Duodenal mucosa (tissue), 2 donors: ENCODE measurements around the gene COMMD6.
"Not testable (repeated sequence)": the region's sequence is repeated elsewhere in the genome, so short reads cannot be mapped to it uniquely, and the experiment has no call there.

Experiments
- H3K27ac ChIP-seq: one replicate; pipeline ENCODE4 v1.7.0; 2013; ENCODE audit warnings: low read depth, low read length
- H3K27me3 ChIP-seq, 2 donors: one replicate each; pipeline ENCODE4 v1.7.0; 2013; ENCODE audit warnings: low read length in 2 of 2, control low read depth in 1 of 2; ENCODE audit not compliant: insufficient read depth in 2 of 2, control insufficient read depth in 1 of 2
- H3K36me3 ChIP-seq, 2 donors: one replicate each; pipeline ENCODE4 v1.7.0; 2013; ENCODE audit warnings: low read length in 2 of 2, control low read depth in 1 of 2; ENCODE audit not compliant: insufficient read depth in 2 of 2, control insufficient read depth in 1 of 2
- H3K4me1 ChIP-seq, 2 donors: one replicate each; pipeline ENCODE4 v1.7.0; 2013; ENCODE audit warnings: low read length in 2 of 2, control low read depth in 1 of 2; ENCODE audit not compliant: insufficient read depth in 2 of 2, control insufficient read depth in 1 of 2
- H3K4me3 ChIP-seq, 2 donors: one replicate each; pipeline ENCODE4 v1.7.0; 2013; ENCODE audit warnings: low read length in 2 of 2, low read depth in 1 of 2
- H3K9ac ChIP-seq, 2 donors: one replicate each; pipeline ENCODE4 v1.7.0; 2013; ENCODE audit warnings: low read length in 2 of 2, low read depth in 1 of 2
- H3K9me3 ChIP-seq, 2 donors: one replicate each; pipeline ENCODE4 v1.7.0; 2013; ENCODE audit warnings: low read length in 2 of 2, control low read depth in 1 of 2; ENCODE audit not compliant: control insufficient read depth in 1 of 2

COMMD6 gene

DNA sequence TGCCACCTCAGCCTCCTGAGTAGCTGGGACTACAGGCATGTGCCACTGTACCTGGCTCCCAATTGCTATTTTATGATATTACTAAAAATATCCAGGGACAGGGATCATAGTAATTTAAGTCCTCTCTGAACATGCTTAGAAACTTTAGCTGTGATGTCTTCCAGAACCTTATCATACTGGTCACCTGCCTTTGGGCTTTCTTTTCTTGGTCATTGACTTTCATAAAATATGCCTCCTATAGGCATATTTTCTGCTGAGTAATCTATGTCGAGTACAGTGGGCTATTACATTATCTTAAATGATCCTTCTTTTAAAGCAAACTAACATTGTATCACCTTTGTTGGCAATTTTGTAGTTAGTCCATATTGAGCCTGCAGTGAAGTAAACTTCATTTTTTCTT, 18.2 kb upstream of the COMMD6 start:
- H3K27ac ChIP-seq = no peak overlapping the region
- H3K4me1 ChIP-seq = peaks cover 3 to 7% of the 10 kb centered on the region in 2 donors
- no peaks in the 10 kb centered on the region for H3K9me3 ChIP-seq
- H3K36me3 ChIP-seq = peaks cover 0 to 19% of the 10 kb centered on the region in 2 donors
- H3K4me3 ChIP-seq = no peak overlapping the region
- H3K9ac ChIP-seq = no peak overlapping the region
- no peaks in the 10 kb centered on the region for H3K27me3 ChIP-seq

DNA sequence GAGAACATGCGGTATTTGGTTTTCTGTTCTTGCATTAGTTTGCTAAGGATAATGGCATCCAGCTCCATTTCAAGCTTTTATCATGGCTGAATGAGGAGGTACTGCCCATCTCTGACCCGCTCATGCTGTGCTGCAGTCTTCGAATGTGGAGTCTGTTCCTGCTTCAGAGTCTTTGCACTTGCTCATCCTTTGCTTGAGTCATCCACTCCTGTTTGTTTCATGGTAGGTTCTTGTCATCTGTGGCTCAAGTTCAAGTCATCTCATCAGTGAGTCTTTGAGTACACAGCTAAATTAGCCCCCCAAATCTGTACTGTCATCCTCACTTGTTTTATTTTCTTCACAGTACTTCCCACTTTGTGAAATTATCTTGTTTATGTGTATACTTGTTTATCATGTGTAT, 17.3 kb upstream of the COMMD6 start:
- H3K4me1 ChIP-seq = peaks cover 7 to 11% of the 10 kb centered on the region in 2 donors
- H3K27ac ChIP-seq = no peak overlapping the region
- no peaks in the 10 kb centered on the region for H3K27me3 ChIP-seq
- H3K9me3 ChIP-seq = no peaks in the 10 kb centered on the region
- no peak overlapping the region for H3K4me3 ChIP-seq
- peaks cover 0 to 18% of the 10 kb centered on the region in 2 donors for H3K36me3 ChIP-seq
- H3K9ac ChIP-seq = no peak overlapping the region

DNA sequence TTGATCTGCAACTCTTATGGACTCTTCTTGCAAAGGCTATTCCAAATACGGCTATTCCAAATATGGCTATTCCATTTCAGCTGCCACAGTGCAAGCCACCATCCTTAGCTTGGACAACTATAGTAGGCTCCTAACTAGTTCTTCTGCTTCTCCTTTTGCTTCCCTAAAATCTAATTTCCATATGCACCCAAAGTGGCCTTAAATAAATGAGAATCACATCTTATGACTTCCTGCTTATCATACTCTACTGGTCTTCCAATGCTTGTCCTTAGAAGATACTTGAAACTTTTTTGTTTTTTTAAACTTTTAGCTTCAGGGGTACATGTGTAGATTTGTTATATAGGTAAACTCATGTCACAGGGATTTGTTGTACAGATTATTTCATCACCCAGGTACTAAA, 16.8 kb upstream of the COMMD6 start:
- H3K27ac ChIP-seq = no peak overlapping the region
- no peak overlapping the region for H3K4me3 ChIP-seq
- H3K9me3 ChIP-seq = no peaks in the 10 kb centered on the region
- H3K9ac ChIP-seq = no peak overlapping the region
- peaks cover 7 to 11% of the 10 kb centered on the region in 2 donors for H3K4me1 ChIP-seq
- H3K36me3 ChIP-seq = peaks cover 0 to 18% of the 10 kb centered on the region in 2 donors
- H3K27me3 ChIP-seq = no peaks in the 10 kb centered on the region

DNA sequence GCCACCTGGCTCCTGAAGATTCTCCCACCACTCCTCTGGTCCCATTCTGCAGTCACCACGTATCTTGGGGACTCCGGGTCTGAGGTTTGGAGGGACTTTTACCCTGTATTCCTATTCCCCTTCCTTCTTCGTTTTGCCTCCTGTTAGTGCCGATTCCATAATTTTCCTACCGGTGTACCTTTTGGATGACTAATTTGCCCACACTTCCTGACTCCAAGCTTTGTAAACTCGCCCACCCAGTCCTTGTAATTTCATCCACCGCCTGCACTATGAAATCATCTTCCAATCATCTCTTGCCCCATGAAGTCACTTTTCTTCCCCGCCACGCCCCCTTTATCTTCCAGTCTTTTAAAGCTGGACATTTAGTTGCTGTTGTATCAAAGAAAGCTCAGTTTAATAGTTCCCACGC, 12.5 kb upstream of the COMMD6 start:
- peaks cover 7 to 11% of the 10 kb centered on the region in 2 donors for H3K4me1 ChIP-seq
- H3K4me3 ChIP-seq = peak overlapping the region; percentile 91 to 94
- H3K36me3 ChIP-seq = peaks cover 0 to 17% of the 10 kb centered on the region in 2 donors
- H3K9ac ChIP-seq = peak overlapping the region; percentile 76 to 88
- H3K9me3 ChIP-seq = no peaks in the 10 kb centered on the region
- H3K27ac ChIP-seq = no peak overlapping the region
- H3K27me3 ChIP-seq = no peaks in the 10 kb centered on the region

DNA sequence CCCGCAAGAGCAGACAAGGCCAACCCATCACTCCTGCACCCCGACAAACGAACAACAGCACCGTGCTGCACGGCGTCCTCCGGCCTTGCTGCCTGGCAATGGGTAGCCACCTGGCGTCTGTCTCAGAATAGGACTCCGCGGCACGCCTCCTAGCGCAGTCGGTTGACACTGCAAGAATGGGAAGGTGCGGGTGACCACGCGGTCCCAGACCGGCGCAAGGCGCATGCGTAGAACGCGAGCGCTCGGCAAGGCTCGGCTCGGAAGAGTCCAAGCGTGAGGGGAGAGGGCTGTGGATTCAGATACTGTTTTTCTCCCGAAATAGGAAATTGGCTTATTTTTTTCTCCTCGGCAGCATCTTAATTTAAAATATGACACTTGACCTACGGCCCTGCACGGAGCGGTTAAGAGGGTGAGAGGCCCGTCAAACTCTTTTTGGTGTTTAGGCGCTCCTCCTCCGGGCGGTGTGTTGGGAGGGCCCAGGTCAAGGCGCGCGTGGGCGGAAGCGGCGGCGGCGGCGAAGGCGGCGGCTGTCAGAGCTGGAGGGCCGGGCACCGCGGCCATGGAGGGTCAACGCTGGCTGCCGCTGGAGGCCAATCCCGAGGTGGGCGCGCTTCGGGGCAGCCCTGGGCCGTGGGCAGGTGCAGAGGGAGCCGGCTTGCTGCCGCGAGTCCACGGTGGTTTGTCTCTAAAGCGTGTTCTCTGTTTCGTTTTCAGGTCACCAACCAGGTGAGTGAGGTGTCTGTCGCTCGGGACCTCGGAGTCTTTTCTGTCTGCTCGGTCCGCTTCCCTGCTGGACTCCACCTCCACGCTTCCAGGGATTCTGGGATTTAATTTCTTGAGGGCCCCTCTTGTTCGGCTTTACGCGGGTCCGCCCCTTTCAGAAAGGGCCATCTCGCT, 11.9 kb upstream of the COMMD6 start, which contains the start of gene UCHL3:
TSS of gene UCHL3 (plus strand) at position 530 of the 897 bp plus-strand sequence. CDS start at position 560, 30 bp downstream.
- Histone ChIP-seq H3K4me3 (peak within 1 kb of the TSS; percentile 91 to 94), H3K4me1 (peaks cover 7 to 11% of the 10 kb centered on the region in 2 donors)

DNA sequence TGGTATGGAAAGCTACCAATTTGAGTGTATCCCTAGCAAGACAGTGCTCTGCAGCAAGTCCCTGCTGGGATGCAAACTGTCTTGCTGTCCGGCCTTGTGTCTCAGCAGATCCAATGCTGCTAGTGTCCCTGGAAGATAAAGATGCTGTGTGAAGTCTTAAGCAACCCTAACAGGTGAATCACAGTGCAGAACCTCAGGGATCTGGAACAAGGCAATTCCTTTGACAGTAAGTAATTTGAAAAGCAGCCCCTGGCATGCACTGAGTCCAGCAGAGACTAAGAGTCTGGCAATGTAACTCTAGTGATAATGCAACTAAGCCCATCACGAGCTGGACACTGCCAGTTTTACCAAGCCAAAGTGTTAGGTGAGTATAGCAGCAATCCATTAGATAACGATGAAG, 10.3 kb upstream of the COMMD6 start:
- H3K36me3 ChIP-seq = no peaks in the 10 kb centered on the region
- no peak overlapping the region for H3K9ac ChIP-seq
- no peak overlapping the region for H3K4me3 ChIP-seq
- peaks cover 7 to 11% of the 10 kb centered on the region in 2 donors for H3K4me1 ChIP-seq
- no peaks in the 10 kb centered on the region for H3K9me3 ChIP-seq
- H3K27ac ChIP-seq = no peak overlapping the region
- no peaks in the 10 kb centered on the region for H3K27me3 ChIP-seq

More for the DNA sequence above, 11.9 kb upstream of the COMMD6 start, which contains the start of gene UCHL3:
- Histone ChIP-seq H3K9ac (peak within 1 kb of the TSS; percentile 76 to 88), H3K9me3 (no peaks in the 10 kb centered on the region), H3K36me3 (peaks cover 0 to 10% of the 10 kb centered on the region in 2 donors), H3K27ac (peak within 1 kb of the TSS; percentile 61), H3K27me3 (no peaks in the 10 kb centered on the region)

DNA sequence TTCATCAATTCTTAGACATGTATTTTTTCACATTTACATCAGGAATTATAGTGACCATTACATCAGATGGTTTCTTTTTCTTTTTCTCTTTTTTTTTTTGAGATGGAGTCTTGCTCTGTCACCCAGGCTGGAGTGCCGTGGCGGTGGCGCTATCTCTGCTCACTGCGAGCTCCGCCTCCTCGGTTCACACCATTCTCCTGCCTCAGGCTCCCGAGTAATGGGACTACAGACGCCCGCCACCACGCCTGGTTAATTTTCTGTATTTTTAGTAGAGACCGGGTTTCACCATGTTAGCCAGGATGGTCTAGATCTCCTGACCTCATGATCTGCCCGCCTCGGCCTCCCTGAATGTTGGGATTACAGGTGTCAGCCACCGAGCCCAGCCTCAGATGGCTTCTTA, 7.7 kb upstream of the COMMD6 start:
- not testable (repeated sequence) for H3K4me3 ChIP-seq, H3K36me3 ChIP-seq, H3K9me3 ChIP-seq, H3K27me3 ChIP-seq, H3K27ac ChIP-seq, H3K4me1 ChIP-seq, H3K9ac ChIP-seq

DNA sequence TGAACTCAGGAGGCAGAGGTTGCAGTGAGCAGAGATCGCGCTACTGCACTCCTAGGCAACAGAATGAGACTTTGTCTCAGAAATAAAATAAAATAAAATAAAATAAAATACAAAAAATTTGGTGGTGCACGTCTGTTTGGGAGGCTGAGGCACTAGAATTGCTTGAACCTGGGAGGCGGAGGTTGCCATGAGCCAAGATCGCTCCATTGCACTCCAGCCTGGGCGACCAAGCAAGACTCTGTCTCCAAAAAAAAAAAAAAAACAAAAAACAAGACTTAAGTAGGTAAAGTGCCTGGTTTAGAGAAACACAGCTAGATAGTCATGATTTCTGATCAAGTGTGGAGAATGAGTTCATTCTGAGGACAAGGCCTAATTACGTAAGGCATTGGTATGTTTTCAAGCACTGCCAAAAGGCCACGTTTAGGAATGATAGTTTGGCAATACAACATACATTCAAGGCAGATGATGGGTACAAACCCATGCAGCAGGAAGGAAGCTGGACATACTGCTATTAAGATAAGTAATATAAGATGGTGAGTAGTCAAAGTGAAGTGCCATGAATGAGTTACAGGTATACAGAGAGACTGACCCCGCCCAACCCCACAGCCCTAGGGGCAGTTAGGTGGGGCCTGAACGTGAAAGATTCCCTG, 7.2 kb upstream of the COMMD6 start:
- H3K4me1 ChIP-seq = no peaks in the 10 kb centered on the region
- H3K27me3 ChIP-seq = no peaks in the 10 kb centered on the region
- no peak overlapping the region for H3K27ac ChIP-seq
- no peaks in the 10 kb centered on the region for H3K36me3 ChIP-seq
- H3K4me3 ChIP-seq = no peak overlapping the region
- no peak overlapping the region for H3K9ac ChIP-seq
- no peaks in the 10 kb centered on the region for H3K9me3 ChIP-seq

DNA sequence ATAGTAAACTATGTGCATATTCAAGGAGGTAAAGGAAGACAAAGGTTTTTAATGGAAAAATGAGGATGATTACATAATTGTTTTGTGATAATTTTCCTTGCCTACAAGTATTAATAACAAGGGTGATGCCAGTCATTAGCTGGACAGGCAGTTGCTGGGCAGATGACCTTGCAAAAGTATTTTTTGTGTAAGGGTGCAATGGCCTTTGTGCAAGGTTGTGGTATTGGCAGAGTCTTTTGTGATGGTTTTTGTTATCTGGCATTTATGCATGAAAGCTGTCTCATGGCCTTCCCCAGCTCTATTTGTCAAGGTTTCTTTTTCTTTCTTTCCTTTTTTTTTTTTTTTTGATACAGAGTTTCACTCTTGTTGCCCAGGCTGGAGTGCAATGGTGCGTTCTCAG, 4.3 kb upstream of the COMMD6 start:
- H3K4me1 ChIP-seq = peaks cover 1 to 2% of the 10 kb centered on the region in 2 donors
- H3K9ac ChIP-seq = no peak overlapping the region
- no peaks in the 10 kb centered on the region for H3K9me3 ChIP-seq
- no peaks in the 10 kb centered on the region for H3K27me3 ChIP-seq
- H3K27ac ChIP-seq = no peak overlapping the region
- no peaks in the 10 kb centered on the region for H3K36me3 ChIP-seq
- no peak overlapping the region for H3K4me3 ChIP-seq

DNA sequence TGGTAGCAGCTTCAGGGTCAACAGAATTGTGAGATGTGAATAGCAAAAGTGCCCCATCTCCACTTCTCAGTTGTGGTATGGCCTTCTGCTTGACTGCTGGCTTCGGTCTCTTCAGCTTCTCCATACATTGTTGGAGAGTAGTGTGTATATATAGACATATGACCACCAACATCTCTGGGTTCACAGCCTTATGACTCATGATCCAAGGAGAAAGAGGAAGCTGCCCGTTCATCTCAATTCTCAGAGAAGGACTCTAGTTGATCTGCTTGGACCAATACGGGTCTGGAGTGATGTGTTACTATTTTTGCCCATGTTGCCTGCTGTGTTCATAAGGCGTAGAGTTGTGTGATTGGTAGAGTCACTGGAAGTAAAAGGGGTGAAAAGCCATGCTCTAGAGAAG, 3.6 kb upstream of the COMMD6 start:
- Histone ChIP-seq H3K9ac (no peak overlapping the region), H3K4me3 (no peak overlapping the region), H3K4me1 (peaks cover 8% of the 10 kb centered on the region in 2 donors), H3K27ac (no peak overlapping the region), H3K27me3 (no peaks in the 10 kb centered on the region), H3K9me3 (no peaks in the 10 kb centered on the region), H3K36me3 (no peaks in the 10 kb centered on the region)
